ENCODE measurements around the gene NDUFS6.
"Not testable (repeated sequence)": the region's sequence is repeated elsewhere in the genome, so short reads cannot be mapped to it uniquely, and the experiment has no call there.

The NDUFS6 gene

GRCh38 chr5:1794901-1795290 lies 6.3 kb upstream of the NDUFS6 start:
- DNase-seq (no peak), ATAC-seq (no peak)
- Mint-ChIP-seq H3K4me3 (no peak overlapping the region), H3K27ac (peak overlapping the region; percentile 99), H3K36me3 (ENCODE audit: low read depth) (peaks cover 25% of the 10 kb centered on the region), H3K9me3 (no peaks in the 10 kb centered on the region), H3K27me3 (no peaks in the 10 kb centered on the region), H3K4me1 (peaks cover 78% of the 10 kb centered on the region)

GRCh38 chr5:1795506-1795905 lies 5.7 kb upstream of the NDUFS6 start:
- H3K4me3 Mint-ChIP-seq: no peak overlapping the region
- no peaks in the 10 kb centered on the region for H3K9me3 Mint-ChIP-seq
- H3K4me1 Mint-ChIP-seq: peaks cover 76% of the 10 kb centered on the region

GRCh38 chr5:1795931-1796330 lies 5.3 kb upstream of the NDUFS6 start:
- Mint-ChIP-seq H3K36me3 (ENCODE audit: low read depth) (peaks cover 25% of the 10 kb centered on the region), H3K9me3 (no peaks in the 10 kb centered on the region), H3K4me1 (peaks cover 73% of the 10 kb centered on the region), H3K4me3 (no peak overlapping the region), H3K27ac (no peak overlapping the region), H3K27me3 (no peaks in the 10 kb centered on the region)
- DNase-seq: no peak
- no peak for ATAC-seq

More at GRCh38 chr5:1795506-1795905, 5.7 kb upstream of the NDUFS6 start:
- Mint-ChIP-seq H3K36me3 (ENCODE audit: low read depth) (peaks cover 25% of the 10 kb centered on the region), H3K27me3 (no peaks in the 10 kb centered on the region), H3K27ac (peak overlapping the region; percentile 12)
- ATAC-seq: no peak
- no peak for DNase-seq

- Mint-ChIP-seq H3K36me3 (ENCODE audit: low read depth) (peaks cover 25% of the 10 kb centered on the region), H3K4me1 (peaks cover 67% of the 10 kb centered on the region), H3K9me3 (no peaks in the 10 kb centered on the region), H3K4me3 (no peak overlapping the region), H3K27me3 (no peaks in the 10 kb centered on the region), H3K27ac (no peak overlapping the region)
- no peak for DNase-seq
- ATAC-seq: no peak
These were observed 4.7 kb upstream of the NDUFS6 start for GRCh38 chr5:1796371-1797102.

- H3K27me3 Mint-ChIP-seq: no peaks in the 10 kb centered on the region
- H3K9me3 Mint-ChIP-seq: no peaks in the 10 kb centered on the region
- no peak for ATAC-seq
- peaks cover 63% of the 10 kb centered on the region for H3K4me1 Mint-ChIP-seq
- peak overlapping the region; percentile 27 for H3K27ac Mint-ChIP-seq
- peaks cover 28% of the 10 kb centered on the region for H3K36me3 Mint-ChIP-seq (ENCODE audit: low read depth)
- H3K4me3 Mint-ChIP-seq: no peak overlapping the region
- no peak for DNase-seq
These were observed 4.0 kb upstream of the NDUFS6 start for GRCh38 chr5:1797103-1797800.

- Mint-ChIP-seq H3K27ac (peak overlapping the region; percentile 27), H3K27me3 (no peaks in the 10 kb centered on the region), H3K36me3 (ENCODE audit: low read depth) (peaks cover 33% of the 10 kb centered on the region), H3K9me3 (no peaks in the 10 kb centered on the region), H3K4me1 (peaks cover 62% of the 10 kb centered on the region), H3K4me3 (peak overlapping the region; percentile 94)
- ATAC-seq (no peak), DNase-seq (no peak)
These were observed 3.4 kb upstream of the NDUFS6 start for GRCh38 chr5:1797855-1798254.

GRCh38 chr5:1798589-1798988 lies 2.6 kb upstream of the NDUFS6 start:
- peaks cover 62% of the 10 kb centered on the region for H3K4me1 Mint-ChIP-seq
- ATAC-seq, H3K9me3 Mint-ChIP-seq, H3K27me3 Mint-ChIP-seq, DNase-seq: not testable (repeated sequence)
- peaks cover 40% of the 10 kb centered on the region for H3K36me3 Mint-ChIP-seq (ENCODE audit: low read depth)
- peak overlapping the region; percentile 81 for H3K27ac Mint-ChIP-seq
- peak overlapping the region; percentile 94 for H3K4me3 Mint-ChIP-seq

GRCh38 chr5:1799110-1799601 lies 2.1 kb upstream of the NDUFS6 start:
- no peaks in the 10 kb centered on the region for H3K9me3 Mint-ChIP-seq
- H3K36me3 Mint-ChIP-seq (ENCODE audit: low read depth): peaks cover 46% of the 10 kb centered on the region
- ATAC-seq (peak; percentile 18), DNase-seq (peak; percentile 44)
- peak overlapping the region; percentile 94 for H3K27ac Mint-ChIP-seq
- no peaks in the 10 kb centered on the region for H3K27me3 Mint-ChIP-seq
- peaks cover 62% of the 10 kb centered on the region for H3K4me1 Mint-ChIP-seq
- peak overlapping the region; percentile 94 for H3K4me3 Mint-ChIP-seq

GRCh38 chr5:1799602-1800471 lies 1.4 kb upstream of the NDUFS6 start, which contains the start of gene MRPL36:
Gene MRPL36, minus strand, starts transcription at chr5:1799837. Its CDS starts 902 bp downstream, at chr5:1798935.
- H3K4me1 Mint-ChIP-seq: peaks cover 59% of the 10 kb centered on the region

GRCh38 chr5:1800472-1801221 lies 560 bp upstream of the NDUFS6 start:
- H3K9me3 Mint-ChIP-seq: no peaks in the 10 kb centered on the region
- ATAC-seq (peak; percentile 29), DNase-seq (peak; percentile 34)
- H3K4me3 Mint-ChIP-seq: peak overlapping the region; percentile 94
- peaks cover 55% of the 10 kb centered on the region for H3K36me3 Mint-ChIP-seq (ENCODE audit: low read depth)
- peak overlapping the region; percentile 94 for H3K27ac Mint-ChIP-seq
- peaks cover 52% of the 10 kb centered on the region for H3K4me1 Mint-ChIP-seq
- H3K27me3 Mint-ChIP-seq: no peaks in the 10 kb centered on the region

More at GRCh38 chr5:1799602-1800471, 1.4 kb upstream of the NDUFS6 start, which contains the start of gene MRPL36:
- no peaks in the 10 kb centered on the region for H3K27me3 Mint-ChIP-seq
- peak within 1 kb of the TSS; percentile 94 for H3K4me3 Mint-ChIP-seq
- H3K27ac Mint-ChIP-seq: peak within 1 kb of the TSS; percentile 94
- ATAC-seq (peak; percentile 72), DNase-seq (peak; percentile 93)
- no peaks in the 10 kb centered on the region for H3K9me3 Mint-ChIP-seq
- H3K36me3 Mint-ChIP-seq (ENCODE audit: low read depth): peaks cover 51% of the 10 kb centered on the region

GRCh38 chr5:1801967-1802295 lies 724 bp downstream of the NDUFS6 start:
- Mint-ChIP-seq H3K9me3 (no peaks in the 10 kb centered on the region), H3K36me3 (ENCODE audit: low read depth) (peaks cover 59% of the 10 kb centered on the region), H3K27me3 (no peaks in the 10 kb centered on the region), H3K27ac (peak overlapping the region; percentile 94), H3K4me1 (peaks cover 55% of the 10 kb centered on the region), H3K4me3 (peak overlapping the region; percentile 94)
- ATAC-seq: no peak
- DNase-seq: no peak

GRCh38 chr5:1803192-1803591 lies 2.0 kb downstream of the NDUFS6 start:
- H3K9me3 Mint-ChIP-seq: no peaks in the 10 kb centered on the region
- H3K36me3 Mint-ChIP-seq (ENCODE audit: low read depth): peaks cover 60% of the 10 kb centered on the region
- peaks cover 48% of the 10 kb centered on the region for H3K4me1 Mint-ChIP-seq
- peak overlapping the region; percentile 94 for H3K4me3 Mint-ChIP-seq
- ATAC-seq (no peak), DNase-seq (no peak)
- no peaks in the 10 kb centered on the region for H3K27me3 Mint-ChIP-seq
- peak overlapping the region; percentile 40 for H3K27ac Mint-ChIP-seq

GRCh38 chr5:1804001-1804690 lies 2.9 kb downstream of the NDUFS6 start:
- ATAC-seq: no peak
- Mint-ChIP-seq H3K4me1 (peaks cover 42% of the 10 kb centered on the region), H3K27ac (peak overlapping the region; percentile 49), H3K36me3 (ENCODE audit: low read depth) (peaks cover 57% of the 10 kb centered on the region), H3K4me3 (no peak overlapping the region), H3K9me3 (no peaks in the 10 kb centered on the region), H3K27me3 (no peaks in the 10 kb centered on the region)
- no peak for DNase-seq
